DOHH2 (cell line): Measurements from ENCODE around the gene COL6A5.

ENCODE experiments used
- CTCF ChIP-seq: fragments of 200-600 bp; sonication (generic); IDR thresholded peaks from one replicate; pipeline ENCODE4 v1.5.1; 2014; ENCODE audit warnings: antibody characterized with exemption, mild to moderate bottlenecking, low read depth, low read length; ENCODE audit not compliant: poor library complexity, severe bottlenecking
- EZH2phosphoT487 ChIP-seq: fragments of 200-600 bp; sonication (generic); IDR thresholded peaks from 2 replicates; pipeline ENCODE4 v1.6.1; 2017; ENCODE audit warnings: borderline replicate concordance, mild to moderate bottlenecking, antibody characterized with exemption, low read length, moderate library complexity, mixed read lengths

- no peak for TF ChIP-seq CTCF
- no peak for TF ChIP-seq EZH2phosphoT487
Observed at GRCh38 chr3:130533247-130533646, 187.8 kb downstream of the COL6A5 start.
